Mucosa of descending colon (tissue), 3 donors: ENCODE measurements around the gene PTPN20. TPM values are rescaled to one million over a fixed set of nuclear protein-coding genes. Genes with fewer than 3 reads are reported as not detected.

Experiments used
- ATAC-seq: fragments of 200-7000 bp; cut with Tn5 transposase; one replicate; pipeline ENCODE4 v1.9.1; 2020; ENCODE audit warnings: mild to moderate bottlenecking, moderate library complexity
- DNase-seq, 3 donors: peaks; one replicate each; pipeline ENCODE4 v3.0.0-alpha.2; 2020
- H3K36me3 ChIP-seq: fragments of 200-600 bp; one replicate; pipeline ENCODE4 v1.8.0; 2021; ENCODE audit warnings: low read depth, mild to moderate bottlenecking
- H3K4me1 ChIP-seq: fragments of 200-600 bp; one replicate; pipeline ENCODE4 v1.8.0; 2021; ENCODE audit warnings: low read depth, mild to moderate bottlenecking
- H3K4me3 ChIP-seq: fragments of 200-600 bp; one replicate; pipeline ENCODE4 v1.8.0; 2021; ENCODE audit warnings: mild to moderate bottlenecking
- H3K9me3 ChIP-seq: fragments of 200-600 bp; one replicate; pipeline ENCODE4 v1.8.0; 2021; ENCODE audit warnings: mild to moderate bottlenecking
- intact Hi-C, 2 donors: fragments of 100-400 bp; cut with DNase I in 1 of 2; cut with micrococcal nuclease in 1 of 2; formaldehyde crosslinking; loops; one replicate each; pipeline versions ENCODE4 v1.11.0 to v1.11.1; 2022; cut with DNase I, micrococcal nuclease
- total RNA-seq, 3 donors: library from RNA; stranded (reverse); fragmentation: NEBNext Ultra II Directional in 2 of 3; extraction: Animal tissue kit (Norgen Biotek cat#: 25700) in 2 of 3; gene quantifications; one replicate each; pipeline versions ENCODE4 v1.2.1 to v1.2.4, GENCODE V29; 2021 to 2023
- TF ChIP-seq, protein P1 (sequence below): fragments of 200-600 bp; IDR thresholded peaks from one replicate; pipeline ENCODE4 v1.8.0; 2022; ENCODE audit warnings: antibody characterized with exemption, mild to moderate bottlenecking
- donor health status: DM: no; HTN: no; CAD: no; lungs with moderate emphysema.
- donor health status: DM: no; HTN: no; CAD: no.
- donor health status: DM: no; HTN: yes; CAD: no.

The PTPN20 gene
- total RNA-seq, 3 donors from 2014 or later, result 1.6 to 6.5 (median 1.7) TPM

DNA sequence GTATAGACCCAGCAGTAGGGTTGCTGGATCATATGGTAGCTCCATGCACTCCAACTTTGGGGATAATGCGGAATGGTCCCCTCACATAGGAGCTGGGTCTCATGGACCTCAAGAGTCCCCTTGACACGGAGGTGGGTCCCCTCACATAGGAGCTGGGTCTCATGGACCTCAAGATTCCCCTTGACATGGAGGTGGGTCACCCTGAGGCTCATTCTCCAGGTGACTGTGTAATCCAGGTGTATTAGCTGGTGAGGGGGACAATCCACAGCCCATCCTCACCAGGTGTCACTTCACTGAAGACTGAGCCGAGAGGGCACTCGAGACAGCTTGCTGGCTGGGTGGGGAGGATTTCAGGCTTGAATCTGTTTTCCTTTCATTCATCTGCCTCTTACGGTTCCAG, 121.9 kb downstream of the PTPN20 start:
- no peaks in the 10 kb centered on the region for H3K36me3 ChIP-seq
- intact Hi-C loops, result no loop called here
- H3K9me3 ChIP-seq, result no peaks in the 10 kb centered on the region
- ATAC-seq (no peak), DNase-seq (no peak)
- no peaks in the 10 kb centered on the region for H3K4me1 ChIP-seq
- no peak overlapping the region for H3K4me3 ChIP-seq
- TF ChIP-seq, protein P1, sequence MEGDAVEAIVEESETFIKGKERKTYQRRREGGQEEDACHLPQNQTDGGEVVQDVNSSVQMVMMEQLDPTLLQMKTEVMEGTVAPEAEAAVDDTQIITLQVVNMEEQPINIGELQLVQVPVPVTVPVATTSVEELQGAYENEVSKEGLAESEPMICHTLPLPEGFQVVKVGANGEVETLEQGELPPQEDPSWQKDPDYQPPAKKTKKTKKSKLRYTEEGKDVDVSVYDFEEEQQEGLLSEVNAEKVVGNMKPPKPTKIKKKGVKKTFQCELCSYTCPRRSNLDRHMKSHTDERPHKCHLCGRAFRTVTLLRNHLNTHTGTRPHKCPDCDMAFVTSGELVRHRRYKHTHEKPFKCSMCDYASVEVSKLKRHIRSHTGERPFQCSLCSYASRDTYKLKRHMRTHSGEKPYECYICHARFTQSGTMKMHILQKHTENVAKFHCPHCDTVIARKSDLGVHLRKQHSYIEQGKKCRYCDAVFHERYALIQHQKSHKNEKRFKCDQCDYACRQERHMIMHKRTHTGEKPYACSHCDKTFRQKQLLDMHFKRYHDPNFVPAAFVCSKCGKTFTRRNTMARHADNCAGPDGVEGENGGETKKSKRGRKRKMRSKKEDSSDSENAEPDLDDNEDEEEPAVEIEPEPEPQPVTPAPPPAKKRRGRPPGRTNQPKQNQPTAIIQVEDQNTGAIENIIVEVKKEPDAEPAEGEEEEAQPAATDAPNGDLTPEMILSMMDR, result no peak

DNA sequence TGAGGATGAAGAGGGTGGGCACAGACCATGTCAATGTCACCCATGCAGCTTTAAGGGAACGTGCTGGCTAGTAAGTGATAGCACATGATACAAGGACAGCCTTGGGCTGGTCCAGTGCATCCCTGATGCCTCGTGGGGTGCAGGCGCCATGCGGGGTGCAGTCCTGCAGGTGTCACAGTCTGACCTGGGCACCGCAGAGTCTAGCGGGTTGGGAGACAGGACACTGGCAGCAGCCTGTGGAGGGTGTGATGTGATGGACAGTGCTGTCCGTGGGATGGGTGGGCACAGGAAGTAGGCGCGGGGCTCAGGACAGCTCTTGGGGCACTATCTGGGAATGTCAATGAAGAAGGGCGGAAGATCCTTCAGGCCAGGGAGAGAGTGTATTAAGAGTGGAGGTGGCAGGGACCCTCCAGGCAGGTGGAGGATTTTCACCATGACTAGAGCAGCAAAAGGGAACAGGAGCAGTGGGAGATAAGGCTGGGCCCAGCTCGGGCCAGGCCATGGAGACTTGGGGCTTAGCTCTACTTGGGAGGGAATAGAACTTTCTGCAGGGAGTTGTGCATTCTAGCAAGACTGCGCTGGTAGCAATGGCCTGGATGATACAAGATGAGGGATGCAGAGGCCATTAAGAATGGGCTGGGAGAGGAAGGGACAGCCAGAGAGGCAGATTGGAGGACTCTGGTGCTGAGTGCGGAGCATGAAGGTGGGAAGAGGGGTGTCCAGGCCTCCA, 122.5 kb downstream of the PTPN20 start:
- DNase-seq, result no peak
- ATAC-seq, result no peak
- H3K4me3 ChIP-seq, result no peak overlapping the region
- H3K9me3 ChIP-seq, result no peaks in the 10 kb centered on the region
- TF ChIP-seq, protein P1, result no peak
- intact Hi-C loops, result no loop called here
- no peaks in the 10 kb centered on the region for H3K4me1 ChIP-seq
- H3K36me3 ChIP-seq, result no peaks in the 10 kb centered on the region

DNA sequence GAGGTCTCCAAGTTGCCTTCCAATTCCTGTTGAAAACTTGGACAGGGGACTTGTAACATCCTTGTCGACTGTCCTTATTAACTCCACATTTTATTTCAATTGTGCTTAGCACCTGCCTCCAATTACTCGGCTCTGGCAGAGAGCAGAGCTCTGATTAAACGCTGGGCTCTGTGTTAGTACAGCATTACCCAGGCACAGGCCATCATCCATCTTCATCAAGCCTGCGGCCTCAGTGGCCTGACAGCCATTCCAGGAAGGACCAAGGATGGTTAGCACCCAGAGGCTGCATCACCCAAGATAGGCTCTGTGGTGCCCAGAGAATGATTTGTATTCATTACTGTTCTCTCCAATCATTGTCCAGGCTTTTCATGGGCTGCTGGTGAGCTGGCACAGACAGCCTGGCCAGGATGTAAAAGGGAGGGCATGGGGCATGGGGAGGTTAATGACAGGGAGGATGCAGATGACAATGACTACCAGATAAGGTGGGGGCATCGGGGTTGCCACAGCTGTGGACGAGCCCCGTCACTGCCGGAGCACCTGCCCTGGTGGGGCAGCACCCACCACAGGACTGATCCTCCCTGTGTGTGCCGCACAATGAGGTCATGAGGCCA, 123.3 kb downstream of the PTPN20 start:
- intact Hi-C loops, result no loop called here
- no peak overlapping the region for H3K4me3 ChIP-seq
- DNase-seq, result no peak
- no peaks in the 10 kb centered on the region for H3K9me3 ChIP-seq
- ATAC-seq, result no peak
- no peaks in the 10 kb centered on the region for H3K36me3 ChIP-seq
- no peaks in the 10 kb centered on the region for H3K4me1 ChIP-seq
- TF ChIP-seq, protein P1, result no peak

DNA sequence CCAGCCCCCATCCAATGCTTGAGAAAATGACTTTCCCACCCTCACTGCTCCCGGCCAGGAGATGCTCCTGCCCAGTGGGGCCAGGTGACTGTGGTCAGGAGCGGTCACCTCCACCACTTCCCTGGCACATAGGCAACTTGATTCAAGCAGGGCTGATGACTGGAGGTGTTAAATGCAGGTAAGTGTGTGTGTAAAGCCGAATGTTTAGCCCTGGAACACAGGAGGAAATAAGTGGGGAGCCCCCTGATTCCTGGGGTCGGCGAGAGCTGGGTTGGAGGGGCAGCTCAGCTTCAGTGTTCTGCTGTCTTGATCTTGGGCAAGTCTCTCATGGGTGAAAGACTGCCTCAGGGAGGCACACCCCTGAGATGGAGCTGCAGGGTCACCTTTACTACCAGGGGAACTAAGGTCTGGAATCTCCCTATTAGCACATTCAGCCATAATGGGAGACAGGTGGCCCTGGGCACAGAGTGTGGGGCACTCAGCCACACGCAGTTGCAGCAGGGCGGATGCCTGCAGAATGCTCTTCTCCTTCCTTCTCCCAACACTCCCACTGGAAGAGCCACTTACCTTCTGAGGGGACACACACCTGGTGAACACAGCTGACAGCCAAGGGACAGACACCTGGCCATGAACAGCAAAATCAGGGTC, 124.1 kb downstream of the PTPN20 start:
- DNase-seq (no peak), ATAC-seq (no peak)
- Histone ChIP-seq H3K4me3 (no peak overlapping the region), H3K4me1 (no peaks in the 10 kb centered on the region), H3K36me3 (no peaks in the 10 kb centered on the region), H3K9me3 (no peaks in the 10 kb centered on the region)
- intact Hi-C loops, result no loop called here
- TF ChIP-seq, protein P1, result no peak

DNA sequence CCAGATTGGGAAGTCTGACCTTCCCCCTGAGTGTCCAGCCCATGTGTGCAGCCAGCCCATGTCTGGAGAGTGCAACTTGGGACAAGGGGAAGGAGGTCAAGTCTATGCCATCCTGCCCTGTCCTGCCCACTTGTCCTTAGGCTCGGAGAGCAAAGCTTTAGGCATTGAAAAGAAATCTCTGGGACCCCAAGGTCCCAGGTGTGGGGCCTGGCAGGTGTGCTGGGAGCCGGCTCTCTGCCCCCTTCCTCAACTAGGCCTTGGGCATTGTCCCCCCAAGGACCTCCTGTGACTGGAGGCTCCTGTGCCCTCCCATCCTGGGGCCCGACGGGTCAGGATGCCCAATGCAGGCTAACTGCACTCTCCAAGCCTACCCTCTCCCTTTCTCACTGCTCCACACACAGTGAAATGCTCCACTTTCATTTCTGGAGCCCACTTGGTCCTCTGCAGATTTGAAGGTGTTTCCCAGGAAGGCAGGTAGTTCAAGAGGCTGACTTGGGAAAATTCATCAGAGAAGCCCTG, 124.7 kb downstream of the PTPN20 start:
- intact Hi-C loops, result no loop called here
- DNase-seq (no peak), ATAC-seq (no peak)
- Histone ChIP-seq H3K36me3 (no peaks in the 10 kb centered on the region), H3K9me3 (no peaks in the 10 kb centered on the region), H3K4me1 (no peaks in the 10 kb centered on the region), H3K4me3 (no peak overlapping the region)
- TF ChIP-seq, protein P1, result no peak
